Rectal smooth muscle tissue (tissue), 1 donor: ENCODE data around the gene NCAPD3.
"Not testable (repeated sequence)": the region's sequence is repeated elsewhere in the genome, so short reads cannot be mapped to it uniquely, and the experiment has no call there.

Source experiments
- H3K27ac ChIP-seq: one replicate; pipeline ENCODE4 v1.7.0; 2013; ENCODE audit warnings: low read depth, low read length, inconsistent platforms
- H3K27me3 ChIP-seq: one replicate; pipeline ENCODE4 v1.7.0; 2013; ENCODE audit warnings: low read length; ENCODE audit not compliant: control insufficient read depth, insufficient read depth
- H3K36me3 ChIP-seq: one replicate; pipeline ENCODE4 v1.7.0; 2013; ENCODE audit warnings: low read length; ENCODE audit not compliant: control insufficient read depth, insufficient read depth
- H3K4me1 ChIP-seq: one replicate; pipeline ENCODE4 v1.7.0; 2013; ENCODE audit warnings: low read length; ENCODE audit not compliant: control insufficient read depth, insufficient read depth
- H3K4me3 ChIP-seq: one replicate; pipeline ENCODE4 v1.7.0; 2013; ENCODE audit warnings: low read length
- H3K9ac ChIP-seq: one replicate; pipeline ENCODE4 v1.7.0; 2013; ENCODE audit warnings: low read length

NCAPD3 gene

GRCh38 chr11:134199531-134199930 is 24.2 kb downstream of the NCAPD3 start:
- H3K36me3 ChIP-seq: no peaks in the 10 kb centered on the region
- H3K4me3 ChIP-seq: no peak overlapping the region
- no peak overlapping the region for H3K27ac ChIP-seq
- H3K9ac ChIP-seq: no peak overlapping the region
- H3K27me3 ChIP-seq: no peaks in the 10 kb centered on the region
- no peaks in the 10 kb centered on the region for H3K4me1 ChIP-seq

DNA sequence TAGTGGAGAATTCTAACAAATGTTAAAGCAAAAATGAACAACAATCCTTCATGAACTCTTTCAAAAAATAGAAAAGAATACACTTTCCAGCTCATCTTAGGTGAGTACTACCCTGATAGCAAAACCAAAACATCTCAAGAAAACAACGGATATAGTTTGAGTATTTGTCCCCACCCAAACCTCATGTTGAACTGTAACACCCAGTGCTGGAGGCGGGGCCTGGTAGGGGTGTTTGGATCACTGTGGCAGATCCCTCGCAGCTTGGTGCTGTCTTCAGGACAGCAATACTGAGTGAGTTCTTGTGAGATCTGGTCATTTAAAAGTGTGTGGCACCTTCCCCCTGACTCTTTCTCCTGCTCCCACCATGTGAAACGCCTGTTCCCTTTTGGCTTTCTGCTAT is 27.0 kb downstream of the NCAPD3 start:
- Histone ChIP-seq H3K9ac (no peak overlapping the region), H3K4me3 (no peak overlapping the region), H3K4me1 (no peaks in the 10 kb centered on the region), H3K36me3 (no peaks in the 10 kb centered on the region), H3K27ac (no peak overlapping the region), H3K27me3 (no peaks in the 10 kb centered on the region)

DNA sequence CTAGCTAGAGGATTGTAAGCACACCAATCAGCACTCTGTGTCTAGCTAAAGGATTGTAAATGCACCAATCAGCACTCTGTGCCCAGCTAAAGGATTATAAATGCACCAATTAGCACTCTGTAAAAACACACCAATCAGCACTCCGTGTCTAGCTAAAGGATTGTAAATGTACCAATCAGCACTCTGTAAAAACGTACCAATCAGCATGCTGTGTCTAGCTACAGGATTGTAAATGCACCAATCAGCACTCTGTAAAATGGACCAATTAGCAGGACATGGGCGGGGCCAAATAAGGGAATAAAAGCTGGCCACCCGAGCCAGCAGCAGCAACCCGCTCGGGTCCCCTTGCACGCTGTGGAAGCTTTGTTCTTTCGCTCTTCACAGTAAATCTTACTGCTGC is 35.7 kb downstream of the NCAPD3 start:
- not testable (repeated sequence) for H3K36me3 ChIP-seq, H3K27ac ChIP-seq

GRCh38 chr11:134181707-134182106 is 42.1 kb downstream of the NCAPD3 start:
- H3K9ac ChIP-seq: no peak overlapping the region
- no peak overlapping the region for H3K27ac ChIP-seq
- no peaks in the 10 kb centered on the region for H3K4me1 ChIP-seq
- H3K27me3 ChIP-seq: no peaks in the 10 kb centered on the region
- no peak overlapping the region for H3K4me3 ChIP-seq
- peaks cover 10% of the 10 kb centered on the region for H3K36me3 ChIP-seq

More for the DNA sequence above, 35.7 kb downstream of the NCAPD3 start:
- not testable (repeated sequence) for H3K4me3 ChIP-seq, H3K9ac ChIP-seq, H3K4me1 ChIP-seq, H3K27me3 ChIP-seq

DNA sequence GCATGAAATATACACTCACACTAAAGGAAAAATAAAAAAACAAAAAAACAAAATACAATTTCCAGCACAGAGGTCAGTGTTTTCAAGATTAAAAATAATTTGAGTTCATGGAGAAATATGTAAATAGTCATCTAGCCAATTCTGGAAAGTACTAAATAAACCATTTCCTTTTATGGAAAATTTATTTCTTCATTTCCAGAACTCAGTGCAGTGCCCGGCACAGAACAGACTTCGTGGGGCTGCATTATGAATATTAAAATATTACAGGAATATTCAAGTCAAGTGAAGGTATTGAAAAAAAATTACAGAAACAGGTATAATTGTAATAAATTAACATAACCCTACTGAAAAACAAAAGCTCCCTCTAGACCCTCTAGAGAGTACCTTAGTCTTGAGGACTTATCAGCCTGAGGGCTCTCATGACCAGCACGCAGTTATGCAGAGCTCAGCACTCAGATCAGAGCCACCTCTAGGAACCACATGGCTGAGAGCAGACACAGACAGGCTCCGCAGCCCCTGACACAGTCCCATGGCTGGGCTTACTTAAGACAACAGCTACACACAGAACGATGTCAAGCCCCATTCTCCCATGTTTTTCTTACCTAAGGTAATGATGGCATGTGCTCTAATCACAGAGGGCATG is 45.6 kb downstream of the NCAPD3 start:
- H3K36me3 ChIP-seq: peaks cover 10% of the 10 kb centered on the region

DNA sequence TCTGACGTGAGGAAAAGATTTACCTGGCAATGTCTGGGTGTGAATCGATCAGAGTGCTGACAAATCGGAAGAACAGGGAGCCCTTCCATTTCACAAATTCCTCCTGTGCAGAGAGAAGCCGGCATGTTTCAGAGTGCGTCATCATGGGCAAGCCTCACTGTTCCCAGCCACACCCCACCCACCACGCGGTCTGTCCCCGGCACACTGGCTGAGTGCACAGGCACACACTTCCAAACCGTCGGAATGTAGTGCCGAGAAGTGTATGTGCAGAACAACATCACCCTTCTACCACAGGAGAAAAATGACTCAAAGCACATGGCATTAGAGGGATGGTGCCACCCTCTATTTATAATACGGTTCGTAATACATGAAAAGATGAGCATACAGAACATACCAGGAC is 47.5 kb downstream of the NCAPD3 start:
- Histone ChIP-seq H3K27me3 (no peaks in the 10 kb centered on the region), H3K36me3 (peaks cover 13% of the 10 kb centered on the region), H3K9ac (no peak overlapping the region), H3K4me3 (no peak overlapping the region), H3K27ac (no peak overlapping the region), H3K4me1 (no peaks in the 10 kb centered on the region)

More for the DNA sequence above, 45.6 kb downstream of the NCAPD3 start:
- no peak overlapping the region for H3K9ac ChIP-seq
- H3K27me3 ChIP-seq: no peaks in the 10 kb centered on the region
- no peak overlapping the region for H3K4me3 ChIP-seq
- no peak overlapping the region for H3K27ac ChIP-seq
- no peaks in the 10 kb centered on the region for H3K4me1 ChIP-seq

DNA sequence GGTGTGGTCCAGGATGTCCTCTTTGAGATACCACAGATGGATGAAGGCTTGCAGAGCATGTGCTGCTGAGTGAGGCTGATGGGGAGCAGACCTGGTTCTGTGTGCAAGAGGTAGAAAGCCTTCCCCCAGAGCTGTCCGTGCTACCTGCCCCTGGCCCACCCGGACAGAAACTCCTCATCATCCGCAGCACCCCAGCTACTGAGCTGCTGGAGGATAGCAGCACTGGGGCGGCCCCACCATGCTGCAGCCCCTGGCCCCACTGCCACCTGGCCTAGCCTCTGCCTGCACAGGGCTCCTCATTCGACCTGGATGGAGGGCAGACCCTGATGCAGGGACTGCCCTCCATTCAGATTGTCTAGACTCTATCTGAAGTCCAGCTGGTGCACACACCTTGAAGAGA is 50.5 kb downstream of the NCAPD3 start:
- peaks cover 12% of the 10 kb centered on the region for H3K36me3 ChIP-seq
- H3K4me1 ChIP-seq: no peaks in the 10 kb centered on the region
- H3K27ac ChIP-seq: no peak overlapping the region
- no peak overlapping the region for H3K4me3 ChIP-seq
- no peak overlapping the region for H3K9ac ChIP-seq
- H3K27me3 ChIP-seq: no peaks in the 10 kb centered on the region

DNA sequence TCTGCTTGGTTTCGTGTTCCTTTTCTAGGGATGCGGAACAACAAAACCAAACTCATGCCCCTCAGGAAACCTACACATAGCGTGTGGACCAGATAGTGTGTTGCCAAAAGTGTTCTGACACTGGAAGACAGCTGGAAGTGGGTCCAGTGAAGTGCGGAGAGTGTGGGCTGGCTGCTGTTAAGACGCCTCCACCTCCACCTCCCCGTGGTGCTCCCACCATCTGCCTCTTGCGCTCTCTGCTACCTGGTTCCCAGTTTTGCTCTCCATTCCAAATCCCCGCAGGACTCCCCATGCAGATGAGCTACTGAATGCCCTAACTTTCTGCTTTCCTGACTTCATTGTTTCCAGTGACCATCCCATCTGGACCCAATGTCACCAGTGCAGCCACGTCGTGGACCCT is 51.8 kb downstream of the NCAPD3 start:
- peaks cover 13% of the 10 kb centered on the region for H3K36me3 ChIP-seq
- H3K4me3 ChIP-seq: no peak overlapping the region
- no peak overlapping the region for H3K9ac ChIP-seq
- H3K27ac ChIP-seq: no peak overlapping the region
- no peaks in the 10 kb centered on the region for H3K27me3 ChIP-seq
- H3K4me1 ChIP-seq: no peaks in the 10 kb centered on the region

GRCh38 chr11:134170919-134171281 is 52.9 kb downstream of the NCAPD3 start:
- Histone ChIP-seq H3K27me3 (no peaks in the 10 kb centered on the region), H3K9ac (no peak overlapping the region), H3K4me3 (no peak overlapping the region), H3K27ac (no peak overlapping the region), H3K4me1 (no peaks in the 10 kb centered on the region), H3K36me3 (peaks cover 12% of the 10 kb centered on the region)

- Histone ChIP-seq H3K9ac (no peak overlapping the region), H3K27ac (no peak overlapping the region)
Measured at GRCh38 chr11:134170177-134170918, 53.4 kb downstream of the NCAPD3 start.

DNA sequence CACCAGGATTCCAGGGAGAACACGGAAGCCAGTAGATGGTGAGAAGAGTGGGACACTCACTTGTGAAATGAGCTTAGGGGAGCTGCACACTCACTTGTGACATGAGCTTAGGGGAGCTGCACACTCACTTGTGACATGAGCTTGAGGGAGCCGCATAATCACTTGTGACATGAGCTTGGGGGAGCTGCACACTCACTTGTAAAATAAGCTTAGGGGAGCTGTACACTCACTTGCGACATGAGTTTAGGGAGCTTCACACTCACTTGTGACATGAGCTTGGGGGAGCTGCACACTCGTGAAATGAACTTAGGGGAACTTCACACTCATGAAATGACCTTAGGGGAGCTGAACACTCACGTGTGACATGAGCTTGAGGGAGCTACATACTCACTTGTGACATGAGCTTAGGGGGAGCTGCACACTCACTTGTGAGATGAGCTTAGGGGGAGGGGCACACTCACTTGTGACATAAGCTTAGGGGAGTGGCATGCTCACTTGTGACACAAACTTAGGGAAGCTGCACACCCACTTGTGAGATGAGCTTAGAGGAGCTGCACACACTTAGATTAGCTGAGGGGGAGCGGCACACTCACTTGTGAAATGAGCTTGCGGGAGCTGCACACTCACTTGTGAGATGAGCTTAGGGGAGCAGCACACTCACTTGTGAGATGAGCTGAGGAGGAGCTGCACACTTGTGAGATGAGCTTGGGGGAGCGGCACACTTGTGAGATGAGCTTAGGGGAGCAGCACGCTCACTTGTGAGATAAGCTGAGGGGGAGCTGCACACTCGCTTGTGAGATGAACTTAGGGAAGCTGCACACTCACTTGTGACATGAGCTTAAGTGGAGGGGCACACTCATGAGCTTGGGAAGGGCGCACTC is 59.0 kb downstream of the NCAPD3 start:
- H3K27ac ChIP-seq: no peak overlapping the region
- H3K36me3 ChIP-seq: peaks cover 17% of the 10 kb centered on the region
- no peaks in the 10 kb centered on the region for H3K27me3 ChIP-seq
- H3K4me1 ChIP-seq: no peaks in the 10 kb centered on the region
- no peak overlapping the region for H3K4me3 ChIP-seq
- H3K9ac ChIP-seq: no peak overlapping the region

More at GRCh38 chr11:134170177-134170918, 53.4 kb downstream of the NCAPD3 start:
- peaks cover 12% of the 10 kb centered on the region for H3K36me3 ChIP-seq
- H3K4me1 ChIP-seq: no peaks in the 10 kb centered on the region
- no peaks in the 10 kb centered on the region for H3K27me3 ChIP-seq
- H3K4me3 ChIP-seq: no peak overlapping the region

DNA sequence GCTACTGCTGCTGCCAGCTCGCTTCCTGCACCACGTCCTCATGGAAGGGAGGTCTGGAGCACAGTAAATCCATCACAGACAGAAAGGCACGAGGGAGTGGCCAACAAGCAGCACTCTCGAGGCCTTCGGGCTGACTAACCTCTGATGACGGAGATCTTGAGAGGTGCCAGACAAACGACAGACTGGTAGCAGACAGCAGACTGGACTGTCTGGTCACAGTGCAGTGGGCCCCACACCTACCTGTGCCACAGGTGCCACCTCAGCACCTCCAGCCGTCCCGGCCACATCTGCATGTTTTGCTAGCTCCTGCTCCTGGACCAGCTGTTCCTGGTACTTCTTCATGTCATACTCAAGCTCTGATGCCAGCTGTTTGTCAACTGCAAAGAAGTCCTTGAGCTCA is 64.1 kb downstream of the NCAPD3 start:
- Histone ChIP-seq H3K27me3 (no peaks in the 10 kb centered on the region), H3K27ac (no peak overlapping the region), H3K4me3 (no peak overlapping the region), H3K36me3 (peaks cover 7% of the 10 kb centered on the region), H3K4me1 (no peaks in the 10 kb centered on the region), H3K9ac (no peak overlapping the region)
